ENCODE results near the gene PMPCB.

The PMPCB gene

DNA sequence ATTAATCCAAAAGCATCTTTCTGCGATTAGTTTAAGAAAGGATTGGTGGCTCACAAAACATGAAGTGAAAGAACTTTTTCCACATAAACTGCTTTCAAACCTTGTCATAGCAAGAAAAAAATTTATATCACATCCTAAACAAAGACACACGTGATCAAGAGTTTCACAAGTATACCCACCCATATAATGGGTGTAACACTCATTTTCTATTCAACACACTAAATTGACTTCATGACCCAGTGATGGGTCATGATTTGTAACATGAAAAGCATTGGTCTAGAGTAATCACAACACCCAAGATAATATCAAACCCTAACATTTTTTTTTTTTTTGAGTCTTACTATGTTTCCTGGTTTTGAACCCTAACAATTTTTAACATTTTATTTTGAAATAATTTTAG is 17.6 kb downstream of the PMPCB start:
- TF ChIP-seq, protein P1, sequence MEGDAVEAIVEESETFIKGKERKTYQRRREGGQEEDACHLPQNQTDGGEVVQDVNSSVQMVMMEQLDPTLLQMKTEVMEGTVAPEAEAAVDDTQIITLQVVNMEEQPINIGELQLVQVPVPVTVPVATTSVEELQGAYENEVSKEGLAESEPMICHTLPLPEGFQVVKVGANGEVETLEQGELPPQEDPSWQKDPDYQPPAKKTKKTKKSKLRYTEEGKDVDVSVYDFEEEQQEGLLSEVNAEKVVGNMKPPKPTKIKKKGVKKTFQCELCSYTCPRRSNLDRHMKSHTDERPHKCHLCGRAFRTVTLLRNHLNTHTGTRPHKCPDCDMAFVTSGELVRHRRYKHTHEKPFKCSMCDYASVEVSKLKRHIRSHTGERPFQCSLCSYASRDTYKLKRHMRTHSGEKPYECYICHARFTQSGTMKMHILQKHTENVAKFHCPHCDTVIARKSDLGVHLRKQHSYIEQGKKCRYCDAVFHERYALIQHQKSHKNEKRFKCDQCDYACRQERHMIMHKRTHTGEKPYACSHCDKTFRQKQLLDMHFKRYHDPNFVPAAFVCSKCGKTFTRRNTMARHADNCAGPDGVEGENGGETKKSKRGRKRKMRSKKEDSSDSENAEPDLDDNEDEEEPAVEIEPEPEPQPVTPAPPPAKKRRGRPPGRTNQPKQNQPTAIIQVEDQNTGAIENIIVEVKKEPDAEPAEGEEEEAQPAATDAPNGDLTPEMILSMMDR (IDR thresholded peaks at IDR 0.05; ENCODE audit: borderline replicate concordance, control extremely low read depth, extremely low read depth, insufficient read depth, missing control alignments), result no peak
- in situ Hi-C loops (cut with MboI; ENCODE audit: low sequenced_read_pairs, unreplicated experiment), result no loop called here
- no peak for DNase-seq (ENCODE audit: low spot score)

DNA sequence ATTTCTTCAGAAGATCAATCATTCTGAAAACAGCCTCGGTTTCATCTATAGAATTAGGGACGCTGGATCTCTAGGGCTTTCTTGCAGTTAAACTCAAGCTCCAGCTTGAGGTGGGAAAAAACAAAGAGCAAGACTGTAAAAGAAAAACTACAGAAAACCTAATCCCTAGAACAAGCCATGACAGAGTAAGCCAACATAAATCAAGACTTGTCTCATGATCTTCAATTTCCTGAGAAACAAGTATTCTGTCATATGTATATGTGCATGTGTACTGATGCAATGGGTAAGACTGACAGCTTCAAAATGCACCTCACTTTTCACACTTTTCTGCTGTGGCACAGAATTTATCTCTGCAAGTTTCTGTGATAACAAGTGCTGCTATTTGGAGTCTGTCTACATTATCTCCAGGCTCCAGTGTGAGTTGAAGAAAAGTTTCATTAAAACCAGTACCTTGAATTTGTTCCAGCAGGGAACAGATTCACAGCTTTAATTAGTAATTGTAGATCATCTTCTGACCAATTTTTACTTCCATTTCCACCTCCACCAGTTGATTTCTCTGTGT is 19.2 kb downstream of the PMPCB start:
- TF ChIP-seq, protein P1 (IDR thresholded peaks at IDR 0.05; ENCODE audit: borderline replicate concordance, control extremely low read depth, extremely low read depth, insufficient read depth, missing control alignments), result no peak
- DNase-seq (ENCODE audit: low spot score), result no peak
- in situ Hi-C loops (cut with MboI; ENCODE audit: low sequenced_read_pairs, unreplicated experiment), result no loop called here

DNA sequence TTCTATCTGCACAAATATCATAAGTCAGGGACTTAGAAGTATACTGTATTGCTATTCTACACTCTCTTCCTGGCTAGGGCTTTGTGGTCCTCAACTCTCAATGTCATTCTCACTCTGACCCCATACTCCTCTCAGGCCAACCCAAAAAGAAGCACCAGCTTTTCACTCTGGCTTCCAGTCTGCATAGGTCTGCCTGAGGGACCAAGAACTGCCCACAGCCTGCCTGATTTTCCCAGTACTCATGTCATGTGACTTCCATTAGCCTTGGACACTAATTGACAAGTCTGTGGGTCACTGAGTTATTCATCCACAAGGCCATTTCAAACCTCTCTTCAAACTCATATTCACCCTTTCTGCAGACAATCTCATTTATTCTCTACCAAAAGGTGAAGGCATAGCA is 19.8 kb downstream of the PMPCB start:
- TF ChIP-seq, protein P1 (IDR thresholded peaks at IDR 0.05; ENCODE audit: borderline replicate concordance, control extremely low read depth, extremely low read depth, insufficient read depth, missing control alignments), result no peak
- DNase-seq (ENCODE audit: low spot score), result no peak
- in situ Hi-C loops (cut with MboI; ENCODE audit: low sequenced_read_pairs, unreplicated experiment), result no loop called here

DNA sequence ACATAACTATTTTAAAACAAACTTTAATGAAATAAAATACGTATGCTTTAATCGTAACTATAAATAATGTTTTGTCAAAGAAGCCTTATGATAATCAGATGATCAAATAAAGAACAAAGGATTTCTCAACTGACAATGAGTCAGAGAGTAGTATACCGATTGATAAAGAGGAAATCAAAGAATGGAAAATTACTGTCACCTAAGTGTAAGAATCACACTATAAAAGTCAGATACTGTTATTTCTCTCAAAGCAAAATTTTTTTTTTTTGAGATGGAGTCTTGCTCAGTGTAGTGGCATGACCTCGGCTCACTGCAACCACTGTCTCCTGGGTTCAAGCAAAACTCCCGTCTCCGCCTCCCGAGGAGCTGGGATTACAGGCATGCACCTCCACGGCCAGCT is 28.5 kb downstream of the PMPCB start:
- in situ Hi-C loops (cut with MboI; ENCODE audit: low sequenced_read_pairs, unreplicated experiment), result no loop called here
- DNase-seq (ENCODE audit: low spot score), result no peak
- TF ChIP-seq, protein P1 (IDR thresholded peaks at IDR 0.05; ENCODE audit: borderline replicate concordance, control extremely low read depth, extremely low read depth, insufficient read depth, missing control alignments), result no peak

DNA sequence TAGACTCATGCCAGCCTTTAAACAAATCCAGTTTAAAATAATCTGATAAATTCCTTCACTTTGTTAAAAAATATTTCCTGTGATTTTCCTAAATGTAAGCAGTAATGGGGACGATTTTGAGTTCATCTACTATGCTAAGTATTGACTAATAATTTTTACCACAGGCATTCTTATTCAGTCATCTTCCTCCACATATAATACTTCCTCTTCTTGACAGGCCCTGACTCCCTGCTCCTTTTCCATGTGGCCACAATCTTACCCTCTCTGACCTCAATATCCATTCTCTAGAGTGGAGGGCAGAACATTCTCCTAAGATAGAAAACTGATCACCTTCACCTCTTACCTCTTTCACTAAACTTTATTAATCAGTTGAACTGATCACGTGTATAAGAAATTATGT is 39.5 kb downstream of the PMPCB start:
- TF ChIP-seq, protein P1 (IDR thresholded peaks at IDR 0.05; ENCODE audit: borderline replicate concordance, control extremely low read depth, extremely low read depth, insufficient read depth, missing control alignments), result no peak
- DNase-seq (ENCODE audit: low spot score), result no peak
- in situ Hi-C loops (cut with MboI; ENCODE audit: low sequenced_read_pairs, unreplicated experiment), result no loop called here

DNA sequence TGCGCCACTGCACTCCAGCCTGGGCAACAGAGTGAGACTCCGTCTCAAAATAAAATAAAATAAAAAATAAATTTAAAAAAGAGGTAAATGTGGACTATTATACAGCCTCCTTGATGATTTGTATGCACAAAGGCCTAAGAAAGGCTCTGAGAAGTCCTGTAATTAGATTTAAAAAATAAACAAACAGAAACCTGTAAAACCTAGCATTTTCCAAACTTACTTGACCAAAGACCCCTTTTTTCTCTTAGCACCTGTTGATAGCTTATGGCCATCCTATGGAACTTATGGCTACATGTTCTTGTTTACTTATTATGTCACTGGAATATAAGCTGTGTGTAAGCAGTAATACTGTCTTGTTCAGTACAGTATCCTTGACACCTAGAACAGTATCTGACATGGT is 41.6 kb downstream of the PMPCB start:
- in situ Hi-C loops (cut with MboI; ENCODE audit: low sequenced_read_pairs, unreplicated experiment), result no loop called here
- TF ChIP-seq, protein P1 (IDR thresholded peaks at IDR 0.05; ENCODE audit: borderline replicate concordance, control extremely low read depth, extremely low read depth, insufficient read depth, missing control alignments), result no peak
- DNase-seq (ENCODE audit: low spot score), result no peak

DNA sequence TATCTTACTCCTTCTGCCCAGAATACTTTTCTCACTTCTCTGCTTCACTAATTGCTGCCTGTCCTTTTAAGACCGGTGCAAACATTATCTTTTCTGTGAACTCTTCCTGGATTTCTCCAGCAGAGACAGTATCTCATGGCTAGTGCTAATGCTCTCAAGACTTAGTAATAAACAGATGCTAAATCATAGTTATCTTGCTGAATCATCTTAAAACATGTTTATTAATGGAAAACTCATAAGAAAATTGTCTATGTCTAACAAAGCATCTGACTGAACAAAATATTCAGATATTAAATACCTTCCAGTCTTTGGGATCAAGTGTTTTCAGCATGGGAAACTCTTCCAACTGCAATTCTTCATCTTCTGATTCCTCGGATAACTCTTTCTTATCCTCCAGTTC is 44.2 kb downstream of the PMPCB start:
- DNase-seq (ENCODE audit: low spot score), result no peak
- in situ Hi-C loops (cut with MboI; ENCODE audit: low sequenced_read_pairs, unreplicated experiment), result no loop called here

More for the DNA sequence above, 44.2 kb downstream of the PMPCB start:
- TF ChIP-seq, protein P1 (IDR thresholded peaks at IDR 0.05; ENCODE audit: borderline replicate concordance, control extremely low read depth, extremely low read depth, insufficient read depth, missing control alignments), result no peak

All from GM13976 (cell line).